Measurements from ENCODE around the gene SYNE4.
"Not testable (repeated sequence)": the region's sequence is repeated elsewhere in the genome, so short reads cannot be mapped to it uniquely, and the experiment has no call there.

SYNE4 gene

DNA sequence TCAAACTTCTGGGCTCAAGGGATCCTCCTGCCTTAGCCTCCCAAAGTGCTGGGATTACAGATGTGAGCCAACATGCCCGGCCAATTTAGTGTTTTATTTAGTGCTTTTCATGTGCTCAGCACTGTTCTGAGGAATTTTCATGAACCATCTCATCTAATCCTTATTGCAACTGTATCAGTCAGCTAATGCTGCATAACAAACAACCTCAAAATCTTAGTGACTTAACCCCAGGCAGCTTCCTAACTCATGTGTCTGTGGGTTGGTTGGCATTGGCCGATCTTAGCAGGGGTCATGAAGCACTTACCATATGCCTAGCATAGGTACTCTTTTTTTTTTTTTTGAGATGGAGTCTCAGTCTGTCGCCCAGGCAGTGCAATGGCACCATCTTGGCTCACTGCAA is 19.8 kb downstream of the SYNE4 start:
- Histone ChIP-seq H3K9me3 (ENCODE audit: control insufficient read depth, low read length) (no peaks in the 10 kb centered on the region), H3K36me3 (ENCODE audit: control insufficient read depth, insufficient read depth, low read length) (no peaks in the 10 kb centered on the region), H3K27me3 (ENCODE audit: control insufficient read depth, insufficient read depth, low read length, poor library complexity, severe bottlenecking) (peaks cover 41% of the 10 kb centered on the region), H3K27ac (ENCODE audit: insufficient read depth, low read depth, low read length, poor library complexity, severe bottlenecking) (no peak overlapping the region), H3K4me1 (ENCODE audit: control insufficient read depth, insufficient read depth, low read length) (peaks cover 10% of the 10 kb centered on the region), H3K4me3 (ENCODE audit: insufficient read depth, low read depth, low read length) (no peak overlapping the region)
- WGBS, 2 experiments: 92 to 95% methylated on average over 3 of the region's 3 CpGs

DNA sequence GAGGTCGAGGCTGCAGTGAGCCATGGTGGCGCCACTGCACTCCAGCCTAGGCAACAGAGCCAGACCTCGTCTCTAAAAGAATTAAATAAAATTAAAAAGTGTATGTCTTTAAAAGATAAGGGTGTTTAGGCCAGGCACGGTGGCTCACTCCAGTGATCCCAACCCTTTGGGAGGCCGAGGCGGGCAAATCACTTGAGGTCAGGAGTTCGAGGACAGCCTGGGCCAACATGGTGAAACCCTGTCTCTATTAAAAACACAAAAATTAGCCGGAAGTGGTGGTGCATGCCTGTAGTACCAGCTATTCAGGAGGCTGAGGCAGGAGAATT is 21.1 kb downstream of the SYNE4 start:
- Histone ChIP-seq H3K27ac (ENCODE audit: insufficient read depth, low read depth, low read length, poor library complexity, severe bottlenecking) (no peak overlapping the region), H3K36me3 (ENCODE audit: control insufficient read depth, insufficient read depth, low read length) (no peaks in the 10 kb centered on the region), H3K9me3 (ENCODE audit: control insufficient read depth, low read length) (no peaks in the 10 kb centered on the region), H3K4me1 (ENCODE audit: control insufficient read depth, insufficient read depth, low read length) (peaks cover 10% of the 10 kb centered on the region), H3K27me3 (ENCODE audit: control insufficient read depth, insufficient read depth, low read length, poor library complexity, severe bottlenecking) (peaks cover 48% of the 10 kb centered on the region), H3K4me3 (ENCODE audit: insufficient read depth, low read depth, low read length) (peak overlapping the region; percentile 28)
- 37 to 42% methylated on average over 8 of the region's 8 CpGs for WGBS, 2 experiments

DNA sequence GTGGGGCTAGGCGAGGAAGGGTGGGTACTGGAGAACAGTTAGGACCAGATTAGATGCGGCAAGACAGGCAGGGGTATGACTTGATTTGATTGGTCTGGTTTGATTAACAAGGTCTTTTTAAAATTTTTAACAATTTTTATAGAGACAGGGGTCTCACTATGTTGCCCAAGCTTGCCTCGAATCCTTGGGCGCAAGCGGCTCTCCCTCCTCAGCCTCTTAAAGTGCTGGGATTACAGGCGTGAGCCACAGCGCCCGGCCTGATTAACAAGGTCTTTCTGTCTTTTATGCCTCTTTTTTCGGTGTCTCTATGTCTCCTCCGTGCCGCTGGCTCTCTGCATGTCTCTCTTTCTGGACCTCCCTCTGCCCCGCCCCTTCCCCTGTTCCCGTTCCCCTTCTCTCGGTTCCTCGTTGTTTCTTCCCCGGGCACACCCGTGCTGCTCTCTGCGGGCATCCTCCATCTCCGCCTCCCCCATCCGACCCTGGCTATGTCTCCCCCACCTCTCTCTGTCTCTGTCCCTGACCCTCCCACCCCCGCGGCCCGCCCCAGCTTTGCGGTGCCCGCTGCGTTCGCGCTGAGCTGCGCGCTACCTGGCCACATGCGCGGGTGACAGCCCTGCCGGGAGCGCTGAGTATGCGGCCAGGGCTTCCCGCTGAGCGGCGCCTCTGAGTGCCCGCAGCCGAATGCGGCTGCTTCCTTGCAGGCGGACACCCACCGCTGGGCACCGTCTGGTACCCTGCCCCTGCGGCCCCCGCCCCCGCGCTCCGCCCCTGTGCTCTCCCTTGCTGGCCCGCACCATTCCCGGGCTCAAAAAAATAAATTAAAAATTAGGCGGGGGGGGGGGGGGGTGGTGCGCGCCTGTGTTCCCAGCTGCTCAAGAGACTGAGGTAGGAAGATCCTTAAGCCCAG is 21.7 kb downstream of the SYNE4 start:
- H3K9me3 ChIP-seq (ENCODE audit: control insufficient read depth, low read length): no peaks in the 10 kb centered on the region
- peak overlapping the region; percentile 28 for H3K4me3 ChIP-seq (ENCODE audit: insufficient read depth, low read depth, low read length)
- no peaks in the 10 kb centered on the region for H3K36me3 ChIP-seq (ENCODE audit: control insufficient read depth, insufficient read depth, low read length)
- H3K27ac ChIP-seq (ENCODE audit: insufficient read depth, low read depth, low read length, poor library complexity, severe bottlenecking): no peak overlapping the region
- H3K27me3 ChIP-seq (ENCODE audit: control insufficient read depth, insufficient read depth, low read length, poor library complexity, severe bottlenecking): peaks cover 52% of the 10 kb centered on the region
- WGBS, 2 experiments: 7% methylated on average over 54 of the region's 54 CpGs
- H3K4me1 ChIP-seq (ENCODE audit: control insufficient read depth, insufficient read depth, low read length): peaks cover 10% of the 10 kb centered on the region

DNA sequence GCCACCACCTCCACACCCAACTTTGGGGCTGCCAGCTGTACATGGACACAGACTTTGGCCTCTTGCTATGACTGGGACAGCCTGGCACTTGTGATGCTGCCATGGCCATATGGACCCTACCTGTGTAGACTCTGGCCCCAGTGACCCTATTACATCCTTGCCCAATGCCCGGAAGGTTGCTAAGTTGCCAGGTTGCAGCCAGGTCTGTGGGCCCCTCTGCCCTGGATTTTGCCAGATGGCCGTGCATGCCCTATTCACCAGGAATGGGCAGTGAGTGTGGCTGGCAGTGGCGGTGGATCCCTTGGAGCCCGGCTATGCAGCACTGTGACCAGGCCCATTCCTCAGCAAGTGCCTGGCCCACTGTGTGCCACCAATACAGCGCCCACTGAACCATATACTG is 22.5 kb downstream of the SYNE4 start:
- H3K27ac ChIP-seq (ENCODE audit: insufficient read depth, low read depth, low read length, poor library complexity, severe bottlenecking): no peak overlapping the region
- H3K36me3 ChIP-seq (ENCODE audit: control insufficient read depth, insufficient read depth, low read length): no peaks in the 10 kb centered on the region
- H3K27me3 ChIP-seq (ENCODE audit: control insufficient read depth, insufficient read depth, low read length, poor library complexity, severe bottlenecking): peaks cover 57% of the 10 kb centered on the region
- peaks cover 10% of the 10 kb centered on the region for H3K4me1 ChIP-seq (ENCODE audit: control insufficient read depth, insufficient read depth, low read length)
- H3K9me3 ChIP-seq (ENCODE audit: control insufficient read depth, low read length): no peaks in the 10 kb centered on the region
- 82 to 87% methylated on average over 5 of the region's 5 CpGs for WGBS, 2 experiments
- H3K4me3 ChIP-seq (ENCODE audit: insufficient read depth, low read depth, low read length): no peak overlapping the region

DNA sequence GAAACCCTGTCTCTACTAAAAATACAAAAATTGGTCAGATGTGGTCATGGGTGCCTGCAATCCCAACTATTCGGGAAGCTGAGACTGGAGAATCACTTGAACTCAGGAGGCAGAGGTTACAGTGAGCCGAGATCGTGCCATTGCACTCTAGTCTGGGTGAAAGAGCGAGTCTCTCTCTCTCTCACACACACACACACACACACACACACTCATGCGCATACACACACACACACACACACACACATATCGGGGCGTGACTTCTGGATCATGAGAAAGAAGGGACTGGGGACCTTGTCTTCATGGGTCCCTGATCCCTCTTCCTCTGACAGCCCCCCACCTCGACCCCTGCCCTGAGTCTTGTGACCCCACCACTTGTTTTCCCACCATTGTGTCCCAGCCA is 25.4 kb downstream of the SYNE4 start:
- peaks cover 10% of the 10 kb centered on the region for H3K4me1 ChIP-seq (ENCODE audit: control insufficient read depth, insufficient read depth, low read length)
- H3K27ac ChIP-seq (ENCODE audit: insufficient read depth, low read depth, low read length, poor library complexity, severe bottlenecking): no peak overlapping the region
- no peak overlapping the region for H3K4me3 ChIP-seq (ENCODE audit: insufficient read depth, low read depth, low read length)
- H3K36me3 ChIP-seq (ENCODE audit: control insufficient read depth, insufficient read depth, low read length): no peaks in the 10 kb centered on the region
- no peaks in the 10 kb centered on the region for H3K9me3 ChIP-seq (ENCODE audit: control insufficient read depth, low read length)
- WGBS, 2 experiments: 80 to 81% methylated on average over 8 of the region's 8 CpGs
- H3K27me3 ChIP-seq (ENCODE audit: control insufficient read depth, insufficient read depth, low read length, poor library complexity, severe bottlenecking): peaks cover 56% of the 10 kb centered on the region

DNA sequence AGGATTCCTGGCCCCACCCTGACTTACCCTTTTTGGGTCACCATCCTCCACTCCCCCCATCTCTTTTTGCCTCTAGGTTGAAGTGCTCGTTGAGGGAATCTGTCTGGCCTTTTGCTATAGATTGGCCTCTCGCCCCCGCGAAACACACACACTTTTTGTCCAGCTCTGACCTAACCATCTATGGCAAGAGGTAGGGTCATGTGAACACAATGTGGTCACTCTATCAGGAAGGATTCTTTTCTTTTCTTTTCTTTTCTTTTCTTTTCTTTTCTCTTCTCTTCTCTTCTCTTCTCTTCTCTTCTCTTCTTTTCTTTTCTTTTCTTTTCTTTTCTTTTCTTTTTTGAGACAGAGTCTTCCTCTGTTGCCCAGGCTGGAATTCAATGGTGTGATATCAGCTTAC is 27.6 kb downstream of the SYNE4 start:
- H3K4me3 ChIP-seq (ENCODE audit: insufficient read depth, low read depth, low read length): not testable (repeated sequence)

DNA sequence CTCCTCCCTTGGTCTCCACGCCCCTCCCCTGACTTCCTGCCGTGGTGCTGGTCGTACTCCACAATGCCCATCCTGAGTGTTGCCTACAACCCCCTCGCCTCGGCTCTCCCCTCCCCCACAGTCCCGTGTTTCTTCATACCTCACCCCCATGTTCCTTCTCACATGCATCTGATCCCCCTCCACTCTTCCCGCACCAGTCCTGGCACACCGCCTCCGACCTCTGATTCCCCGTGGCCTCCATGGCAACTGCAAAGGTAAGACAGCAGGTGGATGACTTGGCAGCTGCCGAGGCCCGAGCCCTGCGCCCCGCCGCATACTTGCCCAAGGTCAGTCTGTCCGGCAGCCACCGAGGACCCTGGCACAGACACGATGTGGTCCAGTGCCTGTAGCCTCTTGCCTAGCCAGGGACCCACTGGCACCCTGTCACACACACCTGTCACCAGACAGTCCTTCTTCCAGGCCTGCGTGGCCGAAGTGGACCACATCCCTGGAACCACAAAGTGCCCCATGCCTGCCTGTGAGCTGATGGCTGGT is 29.7 kb downstream of the SYNE4 start:
- Histone ChIP-seq H3K27me3 (ENCODE audit: control insufficient read depth, insufficient read depth, low read length, poor library complexity, severe bottlenecking) (peaks cover 20% of the 10 kb centered on the region), H3K4me3 (ENCODE audit: insufficient read depth, low read depth, low read length) (no peak overlapping the region), H3K9me3 (ENCODE audit: control insufficient read depth, low read length) (no peaks in the 10 kb centered on the region), H3K4me1 (ENCODE audit: control insufficient read depth, insufficient read depth, low read length) (no peaks in the 10 kb centered on the region), H3K36me3 (ENCODE audit: control insufficient read depth, insufficient read depth, low read length) (no peaks in the 10 kb centered on the region), H3K27ac (ENCODE audit: insufficient read depth, low read depth, low read length, poor library complexity, severe bottlenecking) (no peak overlapping the region)
- 68 to 72% methylated on average over 20 of the region's 20 CpGs for WGBS, 2 experiments

More for the DNA sequence above, 27.6 kb downstream of the SYNE4 start:
- not testable (repeated sequence) for H3K36me3 ChIP-seq (ENCODE audit: control insufficient read depth, insufficient read depth, low read length); H3K27ac ChIP-seq (ENCODE audit: insufficient read depth, low read depth, low read length, poor library complexity, severe bottlenecking); H3K4me1 ChIP-seq (ENCODE audit: control insufficient read depth, insufficient read depth, low read length); H3K9me3 ChIP-seq (ENCODE audit: control insufficient read depth, low read length)
- H3K27me3 ChIP-seq (ENCODE audit: control insufficient read depth, insufficient read depth, low read length, poor library complexity, severe bottlenecking): peaks cover 35% of the 10 kb centered on the region
- 89 to 96% methylated on average over 4 of the region's 4 CpGs for WGBS, 2 experiments

DNA sequence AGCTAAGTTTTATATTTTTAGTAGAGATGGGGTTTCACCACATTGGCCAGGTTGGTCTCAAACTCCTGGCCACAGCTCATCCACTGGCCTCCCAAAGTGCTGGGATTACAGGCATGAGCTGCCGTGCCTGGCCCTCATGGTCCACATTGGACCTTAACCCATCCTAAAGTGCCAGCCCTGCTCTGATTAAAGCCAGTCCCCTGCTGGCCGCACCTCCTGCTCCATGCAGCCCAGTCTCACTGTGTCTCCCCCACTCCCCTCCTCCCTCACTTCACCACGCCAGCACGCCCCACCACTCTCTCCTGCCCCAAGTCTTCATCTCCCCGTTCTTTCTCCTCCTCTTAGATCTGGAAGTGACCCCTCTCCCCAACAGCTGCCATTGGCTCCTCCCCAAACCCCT is 30.3 kb downstream of the SYNE4 start:
- 62 to 69% methylated on average over 5 of the region's 5 CpGs for WGBS, 2 experiments
- Histone ChIP-seq H3K27me3 (ENCODE audit: control insufficient read depth, insufficient read depth, low read length, poor library complexity, severe bottlenecking) (peaks cover 20% of the 10 kb centered on the region), H3K27ac (ENCODE audit: insufficient read depth, low read depth, low read length, poor library complexity, severe bottlenecking) (no peak overlapping the region), H3K4me1 (ENCODE audit: control insufficient read depth, insufficient read depth, low read length) (no peaks in the 10 kb centered on the region), H3K9me3 (ENCODE audit: control insufficient read depth, low read length) (no peaks in the 10 kb centered on the region), H3K36me3 (ENCODE audit: control insufficient read depth, insufficient read depth, low read length) (no peaks in the 10 kb centered on the region), H3K4me3 (ENCODE audit: insufficient read depth, low read depth, low read length) (no peak overlapping the region)

DNA sequence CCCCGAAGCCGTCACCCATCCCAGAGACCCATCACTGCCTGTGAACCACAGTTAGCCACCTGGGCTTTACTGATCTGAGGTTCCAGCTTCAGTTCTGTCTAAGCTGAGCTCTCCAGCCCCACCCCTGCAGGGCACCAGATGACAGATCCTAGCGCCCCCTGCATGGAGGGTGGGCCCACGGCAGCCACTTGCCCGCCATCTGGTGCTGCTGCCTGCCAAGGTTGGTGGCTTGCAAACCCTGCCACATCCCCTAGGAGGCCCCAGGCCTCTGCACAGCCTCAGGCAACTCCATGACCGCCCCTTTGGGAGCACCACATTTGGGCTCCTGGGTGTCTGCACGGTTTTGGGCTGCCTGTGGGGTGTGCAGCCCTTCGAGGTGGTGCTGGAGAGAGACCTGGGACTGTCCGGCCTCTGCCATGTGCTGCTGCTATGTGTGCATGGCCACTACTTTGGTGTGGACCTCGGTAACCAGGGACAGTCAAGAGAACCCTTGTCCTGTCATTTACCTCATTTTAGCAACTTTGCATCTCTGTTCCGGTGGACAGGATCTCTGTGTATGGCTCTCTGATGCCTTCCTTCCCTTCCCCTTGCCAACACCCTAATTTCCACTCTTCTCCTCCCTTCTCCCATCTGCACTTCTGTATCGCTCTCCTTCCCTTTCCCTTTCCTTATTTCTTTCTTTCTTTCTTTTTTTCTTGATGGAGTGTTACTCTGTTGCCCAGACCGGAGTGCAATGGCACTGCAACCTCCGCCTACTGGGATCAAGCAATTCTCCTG is 31.0 kb downstream of the SYNE4 start:
- no peaks in the 10 kb centered on the region for H3K36me3 ChIP-seq (ENCODE audit: control insufficient read depth, insufficient read depth, low read length)
- no peaks in the 10 kb centered on the region for H3K9me3 ChIP-seq (ENCODE audit: control insufficient read depth, low read length)
- no peaks in the 10 kb centered on the region for H3K4me1 ChIP-seq (ENCODE audit: control insufficient read depth, insufficient read depth, low read length)
- no peak overlapping the region for H3K27ac ChIP-seq (ENCODE audit: insufficient read depth, low read depth, low read length, poor library complexity, severe bottlenecking)
- WGBS, 2 experiments: 59 to 61% methylated on average over 14 of the region's 14 CpGs
- H3K4me3 ChIP-seq (ENCODE audit: insufficient read depth, low read depth, low read length): no peak overlapping the region
- peaks cover 14% of the 10 kb centered on the region for H3K27me3 ChIP-seq (ENCODE audit: control insufficient read depth, insufficient read depth, low read length, poor library complexity, severe bottlenecking)

DNA sequence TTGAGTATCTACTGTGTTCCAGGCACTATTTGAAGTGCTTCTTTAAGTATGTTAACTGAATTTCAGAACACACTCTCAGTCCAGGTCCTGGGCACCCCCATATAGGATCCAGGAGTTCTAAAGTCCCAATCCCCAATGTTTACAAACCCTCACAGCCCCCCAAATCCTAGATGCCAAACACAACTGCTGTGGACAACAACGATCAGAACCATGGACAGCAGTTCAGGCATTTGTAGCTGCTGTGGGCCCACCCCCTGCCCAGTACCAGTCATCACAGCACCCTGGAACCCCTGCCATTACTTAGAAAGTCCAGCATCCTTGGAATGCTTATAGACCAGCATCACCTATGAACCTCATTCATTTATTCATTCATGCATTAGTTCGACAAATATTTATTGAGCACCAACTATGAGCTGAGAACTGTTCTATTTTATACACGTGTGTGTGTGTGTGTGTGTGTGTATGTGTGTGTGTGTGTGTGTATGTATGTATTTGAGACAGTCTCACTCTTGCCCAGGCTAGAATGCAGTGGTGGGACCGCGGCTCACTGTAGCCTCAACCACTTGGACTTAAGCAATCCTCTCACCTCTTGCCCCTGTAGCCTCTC is 32.9 kb downstream of the SYNE4 start:
- H3K9me3 ChIP-seq (ENCODE audit: control insufficient read depth, low read length): no peaks in the 10 kb centered on the region
- H3K27me3 ChIP-seq (ENCODE audit: control insufficient read depth, insufficient read depth, low read length, poor library complexity, severe bottlenecking): peaks cover under 1% of the 10 kb centered on the region
- no peaks in the 10 kb centered on the region for H3K36me3 ChIP-seq (ENCODE audit: control insufficient read depth, insufficient read depth, low read length)
- no peaks in the 10 kb centered on the region for H3K4me1 ChIP-seq (ENCODE audit: control insufficient read depth, insufficient read depth, low read length)
- no peak overlapping the region for H3K4me3 ChIP-seq (ENCODE audit: insufficient read depth, low read depth, low read length)
- no peak overlapping the region for H3K27ac ChIP-seq (ENCODE audit: insufficient read depth, low read depth, low read length, poor library complexity, severe bottlenecking)
- 48 to 55% methylated on average over 5 of the region's 5 CpGs for WGBS, 2 experiments
